ENCODE measurements around the gene SCAF1.

The SCAF1 gene

GRCh38 chr19:49700563-49700962 is 58.6 kb downstream of the SCAF1 start:
- Mint-ChIP-seq H3K9me3 (no peaks in the 10 kb centered on the region), H3K36me3 (no peaks in the 10 kb centered on the region), H3K4me1 (no peaks in the 10 kb centered on the region), H3K27ac (no peak overlapping the region), H3K4me3 (no peak overlapping the region), H3K27me3 (peaks cover 11 to 20% of the 10 kb centered on the region in 2 donors)
- DNase-seq (no peak), ATAC-seq (replicated peaks) (peak in 1 of 2 donors; percentile 31)

- Mint-ChIP-seq H3K4me3 (no peak overlapping the region), H3K27ac (no peak overlapping the region), H3K36me3 (no peaks in the 10 kb centered on the region), H3K4me1 (no peaks in the 10 kb centered on the region), H3K9me3 (no peaks in the 10 kb centered on the region), H3K27me3 (peaks cover 11 to 20% of the 10 kb centered on the region in 2 donors)
- DNase-seq (no peak), ATAC-seq (replicated peaks) (no peak)
Measured at GRCh38 chr19:49701271-49701786, 59.3 kb downstream of the SCAF1 start.

DNA sequence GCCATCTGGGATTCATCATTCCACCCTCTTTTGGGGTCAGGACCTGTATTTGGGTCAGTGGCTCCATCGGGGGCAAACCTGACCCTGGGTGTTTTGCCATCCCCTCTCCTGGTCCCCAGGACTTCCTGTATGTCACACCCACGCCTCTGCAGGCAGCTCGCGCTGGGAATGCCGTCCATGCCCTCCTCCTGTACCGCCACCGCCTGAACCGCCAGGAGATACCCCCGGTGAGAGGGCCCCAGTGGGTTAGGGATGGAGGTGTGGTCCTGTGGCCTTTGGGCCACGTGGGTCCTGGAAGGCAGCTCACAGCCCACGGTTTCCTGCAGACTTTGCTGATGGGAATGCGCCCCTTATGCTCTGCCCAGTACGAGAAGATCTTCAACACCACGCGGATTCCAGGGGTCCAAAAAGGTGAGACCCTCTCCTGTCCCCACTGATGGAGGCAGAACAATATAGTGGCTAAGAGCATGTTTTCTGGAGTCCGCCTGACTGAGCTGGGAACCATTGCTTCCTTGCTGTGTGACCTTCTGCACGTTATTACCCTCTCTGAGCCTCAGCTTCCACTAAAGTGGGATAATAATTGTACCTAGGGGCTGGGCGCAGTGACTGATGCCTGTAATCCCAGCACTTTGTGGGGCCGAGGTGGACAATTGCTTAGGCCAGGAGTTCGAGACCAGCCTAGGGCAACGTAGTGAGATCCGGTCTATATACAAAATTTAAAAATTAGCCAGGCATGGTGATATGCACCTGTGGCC is 63.1 kb downstream of the SCAF1 start:
- ATAC-seq (replicated peaks) (no peak), DNase-seq (no peak)
- Mint-ChIP-seq H3K9me3 (peaks cover 4% of the 10 kb centered on the region in 2 donors), H3K4me1 (no peaks in the 10 kb centered on the region), H3K36me3 (no peaks in the 10 kb centered on the region), H3K27ac (no peak overlapping the region), H3K4me3 (no peak overlapping the region), H3K27me3 (peaks cover 20 to 29% of the 10 kb centered on the region in 2 donors)

- ATAC-seq (replicated peaks): no peak
- Mint-ChIP-seq H3K36me3 (no peaks in the 10 kb centered on the region), H3K9me3 (peaks cover 4% of the 10 kb centered on the region in 2 donors), H3K27me3 (peaks cover 16 to 33% of the 10 kb centered on the region in 2 donors), H3K4me1 (no peaks in the 10 kb centered on the region), H3K4me3 (no peak overlapping the region), H3K27ac (no peak overlapping the region)
- no peak for DNase-seq
Measured at GRCh38 chr19:49705919-49706318, 63.9 kb downstream of the SCAF1 start.

Data from stimulated activated naive B cell treated with anti-CD40 and anti-IgM and Interleukin-4, amounts not matched to agents 10 μg/mL and 1 μg/mL and 100 μg/mL, for 72 hours (primary cell).